GM19395 (cell line): ENCODE measurements around the gene FOLR3.
"Not testable (repeated sequence)": the region's sequence is repeated elsewhere in the genome, so short reads cannot be mapped to it uniquely, and the experiment has no call there.

Experiments used
- ATAC-seq: cut with Tn5 transposase; IDR thresholded peaks from one replicate; pipeline ENCODE4 v1.9.1; 2021; ENCODE audit warnings: mild to moderate bottlenecking, moderate library complexity; ENCODE audit not compliant: unreplicated experiment

FOLR3 gene

GRCh38 chr11:72123117-72123653 is 12.3 kb upstream of the FOLR3 start:
- ATAC-seq = no peak

GRCh38 chr11:72124046-72124445 is 11.5 kb upstream of the FOLR3 start:
- no peak for ATAC-seq

- no peak for ATAC-seq
Measured at GRCh38 chr11:72125956-72126355, 9.6 kb upstream of the FOLR3 start.

- no peak for ATAC-seq
Measured at GRCh38 chr11:72127923-72128322, 7.6 kb upstream of the FOLR3 start.

GRCh38 chr11:72129381-72129780 is 6.1 kb upstream of the FOLR3 start:
- ATAC-seq = no peak

- ATAC-seq = no peak
Measured at GRCh38 chr11:72132646-72133045, 2.9 kb upstream of the FOLR3 start.

GRCh38 chr11:72135891-72136683 is 562 bp downstream of the FOLR3 start:
- no peak for ATAC-seq

- ATAC-seq = no peak
Measured at GRCh38 chr11:72136684-72137262, 1.2 kb downstream of the FOLR3 start.

GRCh38 chr11:72138821-72139390 is 3.4 kb downstream of the FOLR3 start:
- ATAC-seq = no peak

GRCh38 chr11:72139500-72139899 is 4.0 kb downstream of the FOLR3 start:
- no peak for ATAC-seq

GRCh38 chr11:72140661-72141060 is 5.1 kb downstream of the FOLR3 start:
- no peak for ATAC-seq

GRCh38 chr11:72141066-72141465 is 5.5 kb downstream of the FOLR3 start:
- ATAC-seq = no peak

GRCh38 chr11:72142086-72142485 is 6.6 kb downstream of the FOLR3 start:
- not testable (repeated sequence) for ATAC-seq

GRCh38 chr11:72142543-72142942 is 7.0 kb downstream of the FOLR3 start:
- not testable (repeated sequence) for ATAC-seq

- ATAC-seq = no peak
Measured at GRCh38 chr11:72144807-72145565, 9.5 kb downstream of the FOLR3 start.

- ATAC-seq = no peak
Measured at GRCh38 chr11:72146625-72147024, 11.1 kb downstream of the FOLR3 start.

- ATAC-seq = no peak
Measured at GRCh38 chr11:72150882-72151281, 15.4 kb downstream of the FOLR3 start.

GRCh38 chr11:72153874-72154273 is 18.3 kb downstream of the FOLR3 start:
- not testable (repeated sequence) for ATAC-seq

GRCh38 chr11:72154816-72155215 is 19.3 kb downstream of the FOLR3 start:
- no peak for ATAC-seq

GRCh38 chr11:72155751-72156150 is 20.2 kb downstream of the FOLR3 start:
- no peak for ATAC-seq

GRCh38 chr11:72157131-72157530 is 21.6 kb downstream of the FOLR3 start:
- ATAC-seq = no peak
